GM23248 (cell line): Measurements from ENCODE around the gene ZNF597.

Experiments used
- EZH2 ChIP-seq: fragments of 200-600 bp; sonication (generic); IDR thresholded peaks from 2 replicates; pipeline ENCODE4 v1.6.1; 2018; ENCODE audit warnings: antibody characterized with exemption, mild to moderate bottlenecking; ENCODE audit not compliant: insufficient read depth, poor library complexity, severe bottlenecking
- EZH2phosphoT487 ChIP-seq: fragments of 200-600 bp; sonication (generic); IDR thresholded peaks from 2 replicates; pipeline ENCODE4 v1.6.1; 2018; ENCODE audit warnings: antibody characterized with exemption, moderate library complexity, mild to moderate bottlenecking, low read depth; ENCODE audit not compliant: insufficient read depth

DNA sequence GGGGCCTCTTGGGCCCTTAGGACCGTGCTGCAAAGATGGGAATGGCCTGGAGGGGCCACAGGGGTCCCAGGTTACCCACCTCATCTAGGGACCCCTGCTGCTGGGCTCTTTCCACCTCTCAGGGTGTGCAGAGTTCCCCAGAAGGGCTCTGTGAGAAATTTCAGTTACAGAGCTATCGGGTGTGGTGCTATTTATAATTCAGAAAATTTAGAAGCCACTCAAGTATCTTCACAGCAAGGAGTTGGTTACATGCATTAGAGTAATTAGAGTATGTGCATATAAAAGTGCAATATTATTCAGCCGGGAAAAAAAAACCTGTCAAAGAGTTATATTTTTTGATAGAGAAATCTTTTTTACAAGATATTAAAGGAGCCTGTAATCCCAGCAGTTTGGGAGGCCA is 33.1 kb upstream of the ZNF597 start:
- TF ChIP-seq EZH2phosphoT487 (no peak), EZH2 (no peak)
